Activated T-helper 2 cell treated with anti-CD3 and anti-CD28 coated beads, Interferon-gamma antibody, Interleukin-2, Interleukin-4, amounts not matched to agents 10 μg/mL and 5 μg/mL and 100 μg/mL, durations not matched to agents 14 hours and 24 hours and 36 hours (primary cell): ENCODE measurements around the gene MALT1. TPM values are rescaled to one million over a fixed set of nuclear protein-coding genes. Genes with fewer than 3 reads are reported as not detected.
A peak's percentile ranks its signal among the peaks of the same experiment; 100 is the strongest.

Source experiments
- DNase-seq: peaks from one replicate; pipeline ENCODE4 v3.0.0; 2021; ENCODE audit warnings: low spot score
- H3K27ac Mint-ChIP-seq: one replicate; pipeline ENCODE4 v1.8.0; 2021; ENCODE audit warnings: mixed read lengths
- H3K27me3 Mint-ChIP-seq: one replicate; pipeline ENCODE4 v1.8.0; 2021; ENCODE audit warnings: low read depth, mixed read lengths
- H3K36me3 Mint-ChIP-seq: one replicate; pipeline ENCODE4 v1.8.0; 2021; ENCODE audit warnings: low read depth, mixed read lengths
- H3K4me1 Mint-ChIP-seq: one replicate; pipeline ENCODE4 v1.8.0; 2021; ENCODE audit warnings: low read depth, mixed read lengths
- H3K4me3 Mint-ChIP-seq: one replicate; pipeline ENCODE4 v1.8.0; 2021; ENCODE audit warnings: low read depth, mild to moderate bottlenecking, moderate library complexity, mixed read lengths
- H3K9me3 Mint-ChIP-seq: one replicate; pipeline ENCODE4 v1.8.0; 2021; ENCODE audit warnings: mixed read lengths
- intact Hi-C: fragments of 100-400 bp; cut with micrococcal nuclease; formaldehyde crosslinking; loops from one replicate; pipeline ENCODE4 v1.15.1; 2023
- total RNA-seq: library from RNA; stranded (reverse); gene quantifications from 2 replicates; pipeline ENCODE4 v1.2.3, GENCODE V29; 2022

Gene MALT1
- total RNA-seq, 1 donor from 2014 or later, result 23.5 TPM

DNA sequence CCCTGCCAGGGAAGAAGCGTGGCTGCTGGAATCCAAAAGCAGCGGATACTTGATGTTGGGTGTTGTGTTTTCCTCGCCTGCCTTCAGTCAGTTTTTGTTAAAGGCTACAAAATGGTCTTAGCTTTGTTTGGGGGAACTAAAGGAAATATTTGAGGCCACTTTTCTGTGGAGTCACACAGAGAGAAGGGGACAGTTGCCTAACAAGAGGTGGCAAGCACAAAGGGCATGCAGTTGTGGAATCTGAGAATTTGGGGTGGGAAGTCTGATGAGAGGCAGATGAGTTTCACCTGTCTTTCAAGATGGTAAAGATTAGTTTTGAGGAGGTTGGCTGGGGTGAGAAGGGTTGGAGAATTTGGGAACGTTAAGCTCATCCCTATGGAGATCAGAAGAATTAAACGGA lies 2.9 kb downstream of the MALT1 start:
- Mint-ChIP-seq H3K4me3 (no peak overlapping the region), H3K36me3 (peaks cover 34% of the 10 kb centered on the region), H3K4me1 (peaks cover 55% of the 10 kb centered on the region), H3K9me3 (no peaks in the 10 kb centered on the region), H3K27ac (no peak overlapping the region), H3K27me3 (no peaks in the 10 kb centered on the region)
- intact Hi-C loops, result loop anchor here (5.0 kb wide), 1 partner anchor 683 kb away; the partner anchor contains the start of gene LMAN1
- no peak for DNase-seq

- Mint-ChIP-seq H3K36me3 (peaks cover 37% of the 10 kb centered on the region), H3K4me3 (no peak overlapping the region), H3K4me1 (peaks cover 47% of the 10 kb centered on the region), H3K27ac (no peak overlapping the region), H3K27me3 (no peaks in the 10 kb centered on the region), H3K9me3 (no peaks in the 10 kb centered on the region)
- DNase-seq, result no peak
- intact Hi-C loops, result loop anchor here (5.0 kb wide), 1 partner anchor 682 kb away; the partner anchor contains the start of gene LMAN1
These were observed 3.7 kb downstream of the MALT1 start for GRCh38 chr18:58674863-58675472.

DNA sequence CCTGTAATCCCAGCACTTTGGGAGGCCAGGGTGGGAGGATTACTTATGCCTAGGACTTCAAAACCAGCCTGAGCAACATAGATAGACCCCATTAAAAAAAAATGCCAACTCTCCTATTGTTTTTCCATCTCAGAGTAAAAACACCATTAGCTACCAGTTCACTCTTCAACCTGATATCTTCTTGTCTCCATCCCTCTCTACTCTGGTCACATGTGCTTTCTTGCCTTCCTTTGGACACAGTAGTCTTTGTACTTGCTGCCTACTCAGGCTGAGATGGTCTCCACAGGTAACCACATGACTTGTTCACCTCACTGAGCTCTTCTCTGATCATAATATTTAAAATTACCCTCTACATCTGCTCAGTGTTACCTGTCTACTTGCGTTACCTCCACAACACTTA lies 5.0 kb downstream of the MALT1 start:
- Mint-ChIP-seq H3K9me3 (no peaks in the 10 kb centered on the region), H3K27ac (no peak overlapping the region), H3K36me3 (peaks cover 48% of the 10 kb centered on the region), H3K27me3 (no peaks in the 10 kb centered on the region), H3K4me3 (no peak overlapping the region), H3K4me1 (peaks cover 41% of the 10 kb centered on the region)
- DNase-seq, result no peak
- intact Hi-C loops, result no loop called here

GRCh38 chr18:58682429-58683069 lies 11.3 kb downstream of the MALT1 start:
- peaks cover 70% of the 10 kb centered on the region for H3K36me3 Mint-ChIP-seq
- H3K27ac Mint-ChIP-seq, result no peak overlapping the region
- H3K9me3 Mint-ChIP-seq, result no peaks in the 10 kb centered on the region
- no peak overlapping the region for H3K4me3 Mint-ChIP-seq
- no peaks in the 10 kb centered on the region for H3K27me3 Mint-ChIP-seq
- H3K4me1 Mint-ChIP-seq, result peaks cover 23% of the 10 kb centered on the region
- intact Hi-C loops, result no loop called here
- no peak for DNase-seq

GRCh38 chr18:58687871-58688308 lies 16.6 kb downstream of the MALT1 start:
- DNase-seq, result peak; percentile 67
- peaks cover 79% of the 10 kb centered on the region for H3K36me3 Mint-ChIP-seq
- H3K27ac Mint-ChIP-seq, result peak overlapping the region; percentile 86
- H3K27me3 Mint-ChIP-seq, result no peaks in the 10 kb centered on the region
- intact Hi-C loops, result loop anchor here (1.0 to 5.0 kb wide), 4 partner anchors 17 to 147 kb away; partner anchors contain the start of gene MALT1
- no peaks in the 10 kb centered on the region for H3K9me3 Mint-ChIP-seq
- peak overlapping the region; percentile 50 for H3K4me3 Mint-ChIP-seq
- peaks cover 34% of the 10 kb centered on the region for H3K4me1 Mint-ChIP-seq

GRCh38 chr18:58690259-58690658 lies 19.0 kb downstream of the MALT1 start:
- no peak for DNase-seq
- no peaks in the 10 kb centered on the region for H3K9me3 Mint-ChIP-seq
- intact Hi-C loops, result no loop called here
- peaks cover 48% of the 10 kb centered on the region for H3K4me1 Mint-ChIP-seq
- H3K27me3 Mint-ChIP-seq, result no peaks in the 10 kb centered on the region
- H3K36me3 Mint-ChIP-seq, result peaks cover 72% of the 10 kb centered on the region
- H3K4me3 Mint-ChIP-seq, result no peak overlapping the region
- H3K27ac Mint-ChIP-seq, result no peak overlapping the region

DNA sequence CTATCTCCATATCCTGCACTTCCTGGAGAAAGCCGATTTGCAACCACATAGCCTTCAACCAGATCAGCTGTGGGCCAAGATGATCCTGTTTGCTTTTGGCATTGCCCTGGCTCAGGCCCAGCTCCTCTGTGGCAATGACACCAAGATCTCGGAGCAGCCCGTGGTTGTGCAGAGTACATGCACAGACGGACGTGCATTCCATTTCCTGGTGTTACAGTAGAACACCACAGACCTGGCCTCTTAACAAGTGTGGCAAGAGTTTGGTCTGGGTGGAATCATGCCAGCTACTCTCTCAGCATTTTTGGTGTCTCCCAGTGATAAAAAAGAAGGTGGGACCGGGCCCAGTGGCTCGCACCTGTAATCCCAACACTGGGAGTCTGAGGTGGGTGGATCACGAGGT lies 20.0 kb downstream of the MALT1 start:
- Mint-ChIP-seq H3K27me3 (no peaks in the 10 kb centered on the region), H3K36me3 (peaks cover 70% of the 10 kb centered on the region), H3K4me1 (peaks cover 54% of the 10 kb centered on the region), H3K4me3 (no peak overlapping the region), H3K9me3 (no peaks in the 10 kb centered on the region), H3K27ac (no peak overlapping the region)
- intact Hi-C loops, result no loop called here
- no peak for DNase-seq

- H3K27ac Mint-ChIP-seq, result peak overlapping the region; percentile 3
- peaks cover 68% of the 10 kb centered on the region for H3K36me3 Mint-ChIP-seq
- no peaks in the 10 kb centered on the region for H3K9me3 Mint-ChIP-seq
- H3K4me1 Mint-ChIP-seq, result peaks cover 54% of the 10 kb centered on the region
- intact Hi-C loops, result no loop called here
- no peak for DNase-seq
- H3K27me3 Mint-ChIP-seq, result no peaks in the 10 kb centered on the region
- H3K4me3 Mint-ChIP-seq, result no peak overlapping the region
These were observed 21.3 kb downstream of the MALT1 start for GRCh38 chr18:58692422-58693185.

GRCh38 chr18:58694221-58694620 lies 23.0 kb downstream of the MALT1 start:
- H3K9me3 Mint-ChIP-seq, result no peaks in the 10 kb centered on the region
- H3K36me3 Mint-ChIP-seq, result peaks cover 59% of the 10 kb centered on the region
- intact Hi-C loops, result no loop called here
- no peak overlapping the region for H3K27ac Mint-ChIP-seq
- no peak overlapping the region for H3K4me3 Mint-ChIP-seq
- H3K27me3 Mint-ChIP-seq, result no peaks in the 10 kb centered on the region
- H3K4me1 Mint-ChIP-seq, result peaks cover 45% of the 10 kb centered on the region
- DNase-seq, result no peak

DNA sequence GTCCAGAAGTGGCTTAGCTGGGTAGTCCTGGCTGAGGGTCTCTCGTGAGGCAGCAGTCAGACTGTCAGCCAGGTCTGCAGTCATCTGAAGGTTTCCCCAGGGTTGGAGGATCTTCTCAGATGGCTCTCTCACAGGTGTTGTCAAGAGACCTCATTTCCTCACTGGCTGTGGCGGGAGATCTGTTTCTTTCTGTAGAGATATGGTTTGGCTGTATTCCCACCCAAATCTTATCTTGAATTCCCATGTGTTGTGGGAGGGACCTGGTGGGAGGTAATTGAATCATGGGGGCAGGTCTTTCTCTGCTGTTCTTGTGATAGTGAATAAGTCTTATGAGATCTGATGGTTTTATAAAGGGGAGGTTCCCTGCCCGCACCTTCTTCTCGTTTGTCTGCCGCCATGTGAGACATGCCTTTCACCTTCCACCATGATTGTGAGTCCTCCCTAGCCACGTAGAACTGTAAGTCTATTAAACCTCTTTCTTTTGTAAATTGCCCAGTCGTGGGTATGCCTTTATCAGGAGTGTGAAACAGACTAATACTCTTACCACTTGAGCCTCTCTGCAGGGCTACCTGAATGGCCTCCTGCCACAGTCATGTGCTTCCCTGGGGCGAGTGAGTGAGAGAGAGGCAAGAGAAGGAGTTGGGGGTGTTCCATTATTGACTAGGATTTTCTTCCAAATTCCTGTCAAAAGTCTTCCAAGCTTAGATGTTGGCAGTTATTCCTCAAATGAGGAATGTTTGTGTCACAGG lies 23.6 kb downstream of the MALT1 start:
- peaks cover 45% of the 10 kb centered on the region for H3K4me1 Mint-ChIP-seq
- intact Hi-C loops, result no loop called here
- no peak overlapping the region for H3K27ac Mint-ChIP-seq
- peaks cover 52% of the 10 kb centered on the region for H3K36me3 Mint-ChIP-seq
- no peaks in the 10 kb centered on the region for H3K9me3 Mint-ChIP-seq
- H3K27me3 Mint-ChIP-seq, result no peaks in the 10 kb centered on the region
- no peak overlapping the region for H3K4me3 Mint-ChIP-seq
- DNase-seq, result no peak

DNA sequence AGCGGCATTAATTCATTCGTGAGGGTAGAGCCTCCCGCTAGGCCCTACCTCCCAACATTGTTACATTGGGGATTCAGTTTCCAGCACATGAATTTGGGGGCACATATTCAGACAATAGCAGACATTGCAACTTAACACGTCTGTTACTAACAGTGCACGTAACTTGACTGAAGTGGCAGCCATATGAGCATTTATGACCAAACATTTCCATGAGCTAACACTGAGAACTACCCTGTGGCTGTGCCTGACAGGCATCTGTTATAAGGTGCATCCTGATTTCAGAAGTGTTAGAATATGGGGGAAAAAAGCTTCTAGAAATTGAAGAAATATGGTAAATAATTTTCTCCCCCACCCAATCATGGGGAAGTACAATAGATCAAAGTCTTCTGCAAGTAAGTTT lies 24.5 kb downstream of the MALT1 start:
- peaks cover 44% of the 10 kb centered on the region for H3K36me3 Mint-ChIP-seq
- no peaks in the 10 kb centered on the region for H3K9me3 Mint-ChIP-seq
- peaks cover 43% of the 10 kb centered on the region for H3K4me1 Mint-ChIP-seq
- H3K4me3 Mint-ChIP-seq, result peak overlapping the region; percentile 45
- no peak for DNase-seq
- no peaks in the 10 kb centered on the region for H3K27me3 Mint-ChIP-seq
- intact Hi-C loops, result no loop called here
- peak overlapping the region; percentile 54 for H3K27ac Mint-ChIP-seq

DNA sequence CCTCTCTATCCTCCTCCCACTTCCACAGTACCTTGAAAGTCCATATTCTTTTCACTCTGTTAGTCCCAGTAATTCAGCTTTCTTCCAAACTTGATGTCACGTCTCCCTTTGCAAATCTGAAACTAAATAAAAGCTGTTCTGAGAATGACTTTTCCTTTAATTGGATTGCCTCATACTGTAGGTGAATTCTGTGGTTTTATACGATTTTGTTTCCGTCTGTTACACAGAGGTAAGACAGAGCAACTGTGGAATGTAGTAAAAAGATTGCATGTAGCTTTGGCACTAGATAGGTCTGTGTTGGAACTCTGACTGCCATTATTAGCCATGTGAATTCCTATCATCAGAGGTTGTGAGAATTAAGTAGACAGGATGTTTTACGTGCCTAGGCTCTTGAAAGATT lies 25.9 kb downstream of the MALT1 start:
- H3K36me3 Mint-ChIP-seq, result peaks cover 48% of the 10 kb centered on the region
- DNase-seq, result no peak
- peak overlapping the region; percentile 61 for H3K4me3 Mint-ChIP-seq
- no peaks in the 10 kb centered on the region for H3K9me3 Mint-ChIP-seq
- peak overlapping the region; percentile 87 for H3K27ac Mint-ChIP-seq
- intact Hi-C loops, result no loop called here
- H3K27me3 Mint-ChIP-seq, result no peaks in the 10 kb centered on the region
- peaks cover 43% of the 10 kb centered on the region for H3K4me1 Mint-ChIP-seq
